ENCODE data around the gene BFSP2.

The BFSP2 gene

DNA sequence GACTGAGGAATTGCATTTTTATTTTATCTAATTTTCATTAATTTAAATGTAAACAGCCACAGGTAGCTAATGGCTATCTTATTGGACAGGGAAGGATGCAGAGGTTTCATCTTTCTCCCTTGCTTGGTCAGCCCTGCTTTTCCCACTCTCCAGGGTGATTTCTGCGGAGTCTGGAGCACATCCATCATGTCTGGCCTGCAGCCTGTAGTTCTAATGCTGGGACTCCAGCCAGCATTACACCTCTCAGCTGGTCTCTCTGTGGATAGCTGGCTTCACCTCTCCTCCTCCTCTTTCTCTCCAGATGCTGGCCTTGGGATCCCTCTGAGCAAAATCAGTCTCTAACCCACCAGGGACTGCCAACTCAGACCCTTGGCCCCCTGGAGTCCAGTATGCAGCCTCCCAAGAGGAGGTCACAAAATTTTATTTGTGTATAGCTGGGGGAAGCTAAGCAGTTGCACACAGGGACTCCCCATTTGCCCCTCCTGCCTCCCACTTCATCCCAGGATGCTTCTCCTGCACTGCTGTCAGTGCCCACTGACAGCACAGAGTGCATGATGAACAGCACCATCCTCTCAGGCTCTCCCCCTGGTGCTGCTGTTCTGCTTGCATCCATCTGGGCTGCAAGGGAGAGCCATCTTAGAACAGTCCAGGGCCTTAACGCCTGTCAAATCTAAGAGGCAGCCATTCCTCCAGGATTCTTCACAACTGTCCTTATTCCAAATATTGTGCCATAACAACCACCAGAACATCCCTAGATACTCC, 1.7 kb downstream of the BFSP2 start:
- H3K9me3 ChIP-seq (ENCODE audit: control insufficient read depth, insufficient read depth, low read depth, low read length) = no peaks in the 10 kb centered on the region
- H3K27me3 ChIP-seq (ENCODE audit: control insufficient read depth, insufficient read depth, low read length) = no peaks in the 10 kb centered on the region
- H3K27ac ChIP-seq (ENCODE audit: low read depth, low read length) = no peak overlapping the region

GRCh38 chr3:133404920-133405319, 5.1 kb downstream of the BFSP2 start:
- Histone ChIP-seq H3K36me3 (ENCODE audit: control insufficient read depth, insufficient read depth, low read length) (no peaks in the 10 kb centered on the region), H3K9me3 (ENCODE audit: control insufficient read depth, insufficient read depth, low read depth, low read length) (no peaks in the 10 kb centered on the region), H3K27me3 (ENCODE audit: control insufficient read depth, insufficient read depth, low read length) (no peaks in the 10 kb centered on the region), H3K4me1 (ENCODE audit: control insufficient read depth, insufficient read depth, low read length) (no peaks in the 10 kb centered on the region), H3K4me3 (ENCODE audit: low read depth, low read length) (no peak overlapping the region), H3K27ac (ENCODE audit: low read depth, low read length) (no peak overlapping the region), H3K9ac (ENCODE audit: low read length) (no peak overlapping the region)

More for the DNA sequence above, 1.7 kb downstream of the BFSP2 start:
- no peak overlapping the region for H3K9ac ChIP-seq (ENCODE audit: low read length)
- H3K36me3 ChIP-seq (ENCODE audit: control insufficient read depth, insufficient read depth, low read length) = no peaks in the 10 kb centered on the region
- no peaks in the 10 kb centered on the region for H3K4me1 ChIP-seq (ENCODE audit: control insufficient read depth, insufficient read depth, low read length)
- H3K4me3 ChIP-seq (ENCODE audit: low read depth, low read length) = no peak overlapping the region

GRCh38 chr3:133408366-133408765, 8.5 kb downstream of the BFSP2 start:
- peaks cover 3% of the 10 kb centered on the region; the same call in 1 of the 2 replicates for H3K27me3 ChIP-seq (ENCODE audit: control insufficient read depth, insufficient read depth, low read length)
- no peak overlapping the region for H3K27ac ChIP-seq (ENCODE audit: low read depth, low read length)
- no peak overlapping the region for H3K4me3 ChIP-seq (ENCODE audit: low read depth, low read length)
- no peaks in the 10 kb centered on the region for H3K36me3 ChIP-seq (ENCODE audit: control insufficient read depth, insufficient read depth, low read length)
- H3K9me3 ChIP-seq (ENCODE audit: control insufficient read depth, insufficient read depth, low read depth, low read length) = no peaks in the 10 kb centered on the region
- H3K4me1 ChIP-seq (ENCODE audit: control insufficient read depth, insufficient read depth, low read length) = peaks cover 9% of the 10 kb centered on the region; the same call in 1 of the 2 replicates
- no peak overlapping the region for H3K9ac ChIP-seq (ENCODE audit: low read length)

GRCh38 chr3:133408961-133409360, 9.1 kb downstream of the BFSP2 start:
- Histone ChIP-seq H3K27ac (ENCODE audit: low read depth, low read length) (no peak overlapping the region), H3K36me3 (ENCODE audit: control insufficient read depth, insufficient read depth, low read length) (no peaks in the 10 kb centered on the region), H3K9me3 (ENCODE audit: control insufficient read depth, insufficient read depth, low read depth, low read length) (no peaks in the 10 kb centered on the region), H3K4me1 (ENCODE audit: control insufficient read depth, insufficient read depth, low read length) (peaks cover 12% of the 10 kb centered on the region; the same call in 1 of the 2 replicates), H3K4me3 (ENCODE audit: low read depth, low read length) (no peak overlapping the region), H3K27me3 (ENCODE audit: control insufficient read depth, insufficient read depth, low read length) (peaks cover 3% of the 10 kb centered on the region; the same call in 1 of the 2 replicates), H3K9ac (ENCODE audit: low read length) (no peak overlapping the region)

GRCh38 chr3:133410191-133410892, 10.5 kb downstream of the BFSP2 start:
- H3K27me3 ChIP-seq (ENCODE audit: control insufficient read depth, insufficient read depth, low read length) = peaks cover 3% of the 10 kb centered on the region; the same call in 1 of the 2 replicates
- peaks cover 12% of the 10 kb centered on the region; the same call in 1 of the 2 replicates for H3K4me1 ChIP-seq (ENCODE audit: control insufficient read depth, insufficient read depth, low read length)
- H3K9ac ChIP-seq (ENCODE audit: low read length) = no peak overlapping the region
- H3K4me3 ChIP-seq (ENCODE audit: low read depth, low read length) = no peak overlapping the region
- no peaks in the 10 kb centered on the region for H3K36me3 ChIP-seq (ENCODE audit: control insufficient read depth, insufficient read depth, low read length)
- H3K27ac ChIP-seq (ENCODE audit: low read depth, low read length) = no peak overlapping the region
- no peaks in the 10 kb centered on the region for H3K9me3 ChIP-seq (ENCODE audit: control insufficient read depth, insufficient read depth, low read depth, low read length)

GRCh38 chr3:133412183-133413132, 12.6 kb downstream of the BFSP2 start:
- no peak overlapping the region for H3K4me3 ChIP-seq (ENCODE audit: low read depth, low read length)
- peaks cover 12% of the 10 kb centered on the region; the same call in 1 of the 2 replicates for H3K4me1 ChIP-seq (ENCODE audit: control insufficient read depth, insufficient read depth, low read length)
- H3K9me3 ChIP-seq (ENCODE audit: control insufficient read depth, insufficient read depth, low read depth, low read length) = no peaks in the 10 kb centered on the region
- peaks cover 3% of the 10 kb centered on the region; the same call in 1 of the 2 replicates for H3K27me3 ChIP-seq (ENCODE audit: control insufficient read depth, insufficient read depth, low read length)
- H3K27ac ChIP-seq (ENCODE audit: low read depth, low read length) = no peak overlapping the region
- H3K36me3 ChIP-seq (ENCODE audit: control insufficient read depth, insufficient read depth, low read length) = no peaks in the 10 kb centered on the region
- no peak overlapping the region for H3K9ac ChIP-seq (ENCODE audit: low read length)

DNA sequence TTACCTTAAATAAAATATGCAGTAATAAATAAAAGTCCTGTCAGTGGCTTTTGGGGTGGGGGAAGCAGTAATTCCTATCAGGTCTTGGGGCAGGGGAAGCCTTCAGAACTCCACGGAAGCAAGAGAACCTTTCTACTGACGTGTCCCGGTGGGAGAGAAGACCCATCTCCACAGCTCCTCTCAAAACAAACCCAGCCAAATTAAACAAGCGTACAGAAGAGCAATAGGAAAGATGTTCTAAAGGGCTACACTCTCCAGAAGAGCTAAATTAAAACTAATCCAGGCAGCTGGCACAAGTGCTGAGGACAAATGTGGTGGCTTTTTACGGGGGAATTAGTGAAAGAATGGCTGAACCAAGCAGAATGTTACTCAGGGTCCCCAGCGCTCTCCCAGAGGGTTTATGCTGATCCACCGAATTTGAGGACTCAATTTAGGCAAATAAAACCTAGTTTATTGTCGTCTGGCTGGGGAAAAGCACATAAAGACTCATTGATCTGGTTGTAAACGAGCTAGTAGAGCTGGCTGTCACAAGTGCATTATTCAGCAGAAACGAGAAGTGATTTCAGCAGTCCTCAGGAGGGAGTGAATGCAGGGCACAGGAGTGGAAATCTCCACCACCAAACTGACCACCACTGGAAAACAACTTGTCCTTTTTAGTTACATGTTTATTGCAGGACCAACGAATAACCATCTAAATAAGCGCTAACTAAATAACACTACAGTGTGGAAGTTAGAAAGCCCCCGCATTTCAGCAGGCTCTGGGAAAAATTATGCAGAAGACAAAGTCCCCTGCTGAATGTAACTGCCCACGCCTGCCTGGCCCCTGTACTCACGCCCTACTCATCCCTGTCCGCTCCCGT, 13.5 kb downstream of the BFSP2 start:
- H3K27ac ChIP-seq (ENCODE audit: low read depth, low read length) = no peak overlapping the region
- H3K4me3 ChIP-seq (ENCODE audit: low read depth, low read length) = no peak overlapping the region

GRCh38 chr3:133414021-133414392, 14.2 kb downstream of the BFSP2 start:
- Histone ChIP-seq H3K4me1 (ENCODE audit: control insufficient read depth, insufficient read depth, low read length) (peaks cover 12% of the 10 kb centered on the region; the same call in 1 of the 2 replicates), H3K36me3 (ENCODE audit: control insufficient read depth, insufficient read depth, low read length) (no peaks in the 10 kb centered on the region), H3K9ac (ENCODE audit: low read length) (no peak overlapping the region), H3K27me3 (ENCODE audit: control insufficient read depth, insufficient read depth, low read length) (peaks cover 3% of the 10 kb centered on the region; the same call in 1 of the 2 replicates), H3K27ac (ENCODE audit: low read depth, low read length) (no peak overlapping the region), H3K4me3 (ENCODE audit: low read depth, low read length) (no peak overlapping the region), H3K9me3 (ENCODE audit: control insufficient read depth, insufficient read depth, low read depth, low read length) (no peaks in the 10 kb centered on the region)

More for the DNA sequence above, 13.5 kb downstream of the BFSP2 start:
- H3K9ac ChIP-seq (ENCODE audit: low read length) = no peak overlapping the region
- H3K9me3 ChIP-seq (ENCODE audit: control insufficient read depth, insufficient read depth, low read depth, low read length) = no peaks in the 10 kb centered on the region
- peaks cover 3% of the 10 kb centered on the region; the same call in 1 of the 2 replicates for H3K27me3 ChIP-seq (ENCODE audit: control insufficient read depth, insufficient read depth, low read length)
- H3K36me3 ChIP-seq (ENCODE audit: control insufficient read depth, insufficient read depth, low read length) = no peaks in the 10 kb centered on the region
- peaks cover 12% of the 10 kb centered on the region; the same call in 1 of the 2 replicates for H3K4me1 ChIP-seq (ENCODE audit: control insufficient read depth, insufficient read depth, low read length)

DNA sequence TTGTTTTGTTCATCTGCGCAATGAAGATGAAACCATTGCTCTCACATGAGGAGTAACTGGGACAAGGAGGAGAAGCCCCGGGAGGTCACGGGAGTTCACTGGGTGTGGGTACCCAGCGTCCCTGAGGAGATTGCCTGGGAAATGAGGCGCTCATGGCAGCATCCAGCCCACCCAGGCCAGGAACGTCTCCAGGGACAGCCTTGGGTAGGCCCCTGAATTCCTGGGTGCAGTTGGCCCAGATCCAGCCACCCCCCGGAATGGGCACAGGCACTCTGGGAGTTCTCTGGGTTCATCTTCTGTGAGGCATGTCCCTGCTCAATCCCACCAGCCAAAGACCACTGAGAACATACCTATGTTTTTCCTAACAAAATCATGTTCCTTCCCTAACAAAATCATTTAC, 18.5 kb downstream of the BFSP2 start:
- H3K27me3 ChIP-seq (ENCODE audit: control insufficient read depth, insufficient read depth, low read length) = no peaks in the 10 kb centered on the region
- no peaks in the 10 kb centered on the region for H3K9me3 ChIP-seq (ENCODE audit: control insufficient read depth, insufficient read depth, low read depth, low read length)
- H3K27ac ChIP-seq (ENCODE audit: low read depth, low read length) = no peak overlapping the region
- H3K4me1 ChIP-seq (ENCODE audit: control insufficient read depth, insufficient read depth, low read length) = peaks cover 4% of the 10 kb centered on the region; the same call in 1 of the 2 replicates
- H3K4me3 ChIP-seq (ENCODE audit: low read depth, low read length) = no peak overlapping the region
- no peaks in the 10 kb centered on the region for H3K36me3 ChIP-seq (ENCODE audit: control insufficient read depth, insufficient read depth, low read length)
- H3K9ac ChIP-seq (ENCODE audit: low read length) = no peak overlapping the region

Data from HUES6 (cell line).